GM18499 (cell line): ENCODE data around the gene LCE1B.

Source experiments
- ATAC-seq: cut with Tn5 transposase; IDR thresholded peaks from one replicate; pipeline ENCODE4 v1.9.1; 2021; ENCODE audit warnings: moderate number of reproducible peaks; ENCODE audit not compliant: insufficient read depth, unreplicated experiment

Gene LCE1B

DNA sequence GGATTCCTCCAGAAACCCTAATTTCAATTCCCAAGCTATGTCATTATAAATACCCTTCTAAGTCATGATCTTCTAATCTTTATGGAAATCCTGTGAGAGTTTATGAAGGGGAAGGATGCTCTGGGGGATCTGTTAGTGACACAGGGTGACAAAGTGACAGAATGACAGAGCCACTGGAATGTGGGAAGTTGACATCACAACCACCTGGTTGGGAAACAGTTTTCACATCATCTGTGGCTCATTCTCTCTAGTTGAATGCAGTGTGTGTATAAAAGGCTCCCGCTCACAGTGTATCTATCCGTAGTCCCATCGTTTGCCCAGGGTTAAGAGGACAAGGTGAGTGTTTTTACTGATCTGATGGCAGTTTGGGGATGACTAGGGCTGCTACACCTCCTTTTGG, 47.9 kb downstream of the LCE1B start, which contains the start of gene LCE7A:
Gene LCE7A, plus strand, starts transcription at position 301 of the 400 bp plus-strand sequence. CDS start 702 bp downstream, outside the sequence.
- ATAC-seq = no peak

DNA sequence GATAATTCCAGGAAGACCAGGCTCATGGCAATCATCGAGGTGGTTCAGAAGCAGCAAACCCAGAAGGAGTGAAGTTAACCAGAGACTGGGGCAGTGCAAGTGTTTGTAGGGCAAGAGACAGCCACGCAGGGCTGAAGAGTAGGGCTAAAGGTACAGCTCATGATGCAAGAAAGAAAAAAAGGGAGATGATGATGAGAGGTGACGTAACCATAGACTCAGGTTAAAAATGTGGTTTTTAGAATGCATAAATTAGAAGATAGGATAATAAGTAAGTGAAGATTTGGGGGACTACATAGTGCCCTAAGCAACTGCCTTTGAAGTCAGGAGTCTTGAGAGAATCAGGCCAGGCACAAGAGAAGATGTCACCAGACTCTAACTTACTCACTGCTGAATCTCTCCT, 48.4 kb downstream of the LCE1B start:
- ATAC-seq = no peak

DNA sequence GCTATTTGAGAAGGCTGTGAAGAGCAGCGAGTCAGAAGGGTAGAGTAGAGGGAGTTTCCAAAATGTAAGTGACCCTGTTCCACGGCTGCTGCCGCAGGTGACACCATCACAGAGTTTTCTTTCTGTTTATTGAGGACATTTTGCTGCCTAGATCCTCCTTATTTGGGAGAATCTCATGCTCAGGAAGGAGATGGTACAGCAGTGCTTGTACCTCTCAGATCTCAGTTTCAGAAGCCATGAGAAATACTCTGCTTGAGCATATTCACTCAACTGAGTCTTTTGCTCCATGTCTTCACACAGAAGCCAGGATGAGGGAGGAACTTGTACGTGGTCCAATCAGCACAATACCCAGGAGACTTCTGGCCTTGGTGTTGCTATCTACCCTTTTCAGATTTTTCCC, 49.6 kb downstream of the LCE1B start:
- no peak for ATAC-seq
